ENCODE results near the gene FBLL1. TPM values are rescaled to one million over a fixed set of nuclear protein-coding genes. Genes with fewer than 3 reads are reported as not detected.
"Not testable (repeated sequence)": the region's sequence is repeated elsewhere in the genome, so short reads cannot be mapped to it uniquely, and the experiment has no call there.

The FBLL1 gene
- total and polyA plus RNA-seq, 12 donors = 0.16 to 0.61 (median 0.25) TPM; not detected in 7

GRCh38 chr5:168531987-168532864, 3.1 kb downstream of the FBLL1 start:
- H3K36me3 ChIP-seq = no peaks in the 10 kb centered on the region
- H3K9me3 ChIP-seq = no peaks in the 10 kb centered on the region
- DNase-seq (no peak), ATAC-seq (no peak)
- no peak overlapping the region for H3K27ac ChIP-seq
- H3K27me3 ChIP-seq = peaks cover 0 to 44% (median 31%) of the 10 kb centered on the region in 7 donors
- H3K4me1 ChIP-seq = peaks cover 0 to 10% (median 7%) of the 10 kb centered on the region in 9 donors
- 65 to 80% methylated on average over 6 of the region's 6 CpGs for WGBS, 2 donors
- no peak for TF ChIP-seq CTCF (IDR thresholded peaks at IDR 0.05)
- no peak overlapping the region for H3K4me3 ChIP-seq
- intact Hi-C loops (cut with DNase I) = no loop called here

DNA sequence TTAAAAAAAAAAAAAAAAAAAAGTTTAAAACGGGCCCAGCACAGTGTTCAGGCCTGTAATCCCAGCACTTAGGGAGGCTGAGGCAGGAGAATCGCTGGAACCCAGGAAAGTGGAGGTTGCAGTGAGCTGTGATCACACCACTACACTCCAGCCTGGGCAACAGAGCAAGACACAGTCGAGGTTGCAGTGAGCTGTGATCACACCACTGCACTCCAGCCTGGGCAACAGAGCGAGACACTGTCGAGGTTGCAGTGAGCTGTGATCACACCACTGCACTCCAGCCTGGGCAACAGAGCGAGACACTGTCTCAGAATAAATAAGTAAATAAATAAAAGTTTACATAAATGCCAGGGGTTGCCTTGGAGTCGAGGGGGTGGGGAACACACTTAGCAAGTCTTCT, 5.2 kb downstream of the FBLL1 start:
- peaks cover 0 to 35% (median 30%) of the 10 kb centered on the region in 7 donors for H3K27me3 ChIP-seq
- DNase-seq; H3K4me3 ChIP-seq; intact Hi-C loops (cut with DNase I); H3K27ac ChIP-seq; H3K36me3 ChIP-seq; H3K4me1 ChIP-seq; ATAC-seq; H3K9me3 ChIP-seq: not testable (repeated sequence)
- 85 to 86% methylated on average over 7 of the region's 7 CpGs for WGBS, 2 donors

DNA sequence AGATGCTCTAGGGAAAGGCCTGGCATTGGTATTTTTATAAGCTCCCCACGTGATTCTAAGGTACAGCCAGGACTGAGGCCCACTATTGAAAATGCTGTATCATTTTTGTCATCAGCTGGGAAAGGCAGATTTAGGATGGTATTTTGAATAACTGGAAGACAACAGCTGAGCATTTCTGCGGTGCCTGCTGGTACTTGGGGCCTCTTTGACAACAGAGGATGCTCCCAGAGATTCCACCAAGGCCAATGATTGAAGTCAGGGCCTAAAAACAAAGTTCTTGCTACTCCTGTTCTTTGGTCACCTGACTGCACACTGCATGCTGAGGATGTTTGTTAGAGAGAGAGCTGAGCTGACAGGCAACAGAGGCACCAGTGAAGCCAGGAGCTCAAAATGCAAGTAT, 8.1 kb downstream of the FBLL1 start:
- TF ChIP-seq CTCF (IDR thresholded peaks at IDR 0.05) = no peak
- intact Hi-C loops (cut with DNase I) = no loop called here
- Histone ChIP-seq H3K27ac (no peak overlapping the region), H3K4me1 (no peaks in the 10 kb centered on the region), H3K36me3 (no peaks in the 10 kb centered on the region), H3K27me3 (peaks cover 0 to 9% (median 5%) of the 10 kb centered on the region in 7 donors), H3K9me3 (no peaks in the 10 kb centered on the region), H3K4me3 (no peak overlapping the region)
- DNase-seq (no peak), ATAC-seq (no peak)
- 72 to 77% methylated on average over 2 of the region's 2 CpGs for WGBS, 2 donors

- Histone ChIP-seq H3K4me3 (no peak overlapping the region), H3K27ac (no peak overlapping the region), H3K9me3 (no peaks in the 10 kb centered on the region), H3K27me3 (no peaks in the 10 kb centered on the region), H3K36me3 (peaks cover 0 to 69% (median 7%) of the 10 kb centered on the region in 9 donors), H3K4me1 (peaks cover 0 to 27% (median 9%) of the 10 kb centered on the region in 9 donors)
- ATAC-seq = no peak
- intact Hi-C loops (cut with DNase I) = no loop called here
- TF ChIP-seq CTCF (IDR thresholded peaks at IDR 0.05) = no peak
- WGBS, 2 donors = 96% methylated on average over 7 of the region's 7 CpGs
- DNase-seq = no peak
Observed at GRCh38 chr5:168549554-168549953, 20.4 kb downstream of the FBLL1 start.

GRCh38 chr5:168550656-168551055, 21.6 kb downstream of the FBLL1 start:
- intact Hi-C loops (cut with DNase I) = no loop called here
- Histone ChIP-seq H3K27ac (no peak overlapping the region), H3K36me3 (peaks cover 0 to 80% (median 16%) of the 10 kb centered on the region in 9 donors), H3K27me3 (no peaks in the 10 kb centered on the region), H3K4me3 (no peak overlapping the region), H3K4me1 (peaks cover 0 to 28% (median 9%) of the 10 kb centered on the region in 9 donors), H3K9me3 (no peaks in the 10 kb centered on the region)
- no peak for DNase-seq
- no peak for ATAC-seq
- no peak for TF ChIP-seq CTCF (IDR thresholded peaks at IDR 0.05)
